GM13977 (cell line): Measurements from ENCODE around the gene HIVEP3.

Source experiments
- DNase-seq: peaks from one replicate; pipeline ENCODE4 v3.0.0; 2012; ENCODE audit warnings: low spot score
- CTCF ChIP-seq: IDR thresholded peaks from 2 replicates; pipeline ENCODE4 v1.5.1; 2012; ENCODE audit warnings: mild to moderate bottlenecking, control low read depth; ENCODE audit not compliant: insufficient read depth; ENCODE audit errors: extremely low read depth, missing control alignments
- in situ Hi-C: fragments of 300-500 bp; cut with MboI; formaldehyde crosslinking; loops from one replicate; pipeline ENCODE4 v1.12.0; 2022; ENCODE audit warnings: low sequenced_read_pairs, low pct_unique_long_range_greater_than_20kb, mixed read lengths, inconsistent platforms; ENCODE audit not compliant: unreplicated experiment

HIVEP3 gene

GRCh38 chr1:41547336-41547735 is 371.4 kb downstream of the HIVEP3 start:
- in situ Hi-C loops: no loop called here
- no peak for TF ChIP-seq CTCF
- no peak for DNase-seq

- no peak for TF ChIP-seq CTCF
- in situ Hi-C loops: no loop called here
- DNase-seq: no peak
These were observed 371.9 kb downstream of the HIVEP3 start for GRCh38 chr1:41546833-41547135.

GRCh38 chr1:41545996-41546832 is 372.5 kb downstream of the HIVEP3 start:
- in situ Hi-C loops: no loop called here
- TF ChIP-seq CTCF: no peak
- DNase-seq: no peak

GRCh38 chr1:41542196-41542930 is 376.4 kb downstream of the HIVEP3 start:
- in situ Hi-C loops: no loop called here
- no peak for TF ChIP-seq CTCF
- no peak for DNase-seq

GRCh38 chr1:41541592-41541952 is 377.1 kb downstream of the HIVEP3 start:
- DNase-seq: no peak
- no peak for TF ChIP-seq CTCF
- in situ Hi-C loops: no loop called here

GRCh38 chr1:41540886-41541591 is 377.7 kb downstream of the HIVEP3 start:
- in situ Hi-C loops: no loop called here
- no peak for TF ChIP-seq CTCF
- no peak for DNase-seq
